Tibial nerve (tissue), 4 donors: ENCODE data around the gene TAS2R16.

Experiments used
- CTCF ChIP-seq, 5 experiments: fragments of 200-600 bp in 3 of 5; fragments of 450-650 bp in 2 of 5; sonication (generic) in 3 of 5; IDR thresholded peaks; one replicate each; pipeline ENCODE4 v1.5.1; 2016 to 2019; ENCODE audit warnings: antibody characterized with exemption in 5 of 5, mild to moderate bottlenecking in 3 of 5, moderate library complexity in 2 of 5
- EP300 ChIP-seq, 2 donors: sonication (generic); formaldehyde crosslinking; IDR thresholded peaks; one replicate each; pipeline ENCODE4 v1.6.1; 2017; ENCODE audit warnings: antibody characterized with exemption in 2 of 2, mild to moderate bottlenecking in 1 of 2
- POLR2A ChIP-seq, 2 donors: fragments of 450-650 bp; IDR thresholded peaks; one replicate each; pipeline ENCODE4 v1.6.1; 2017; ENCODE audit warnings: antibody characterized with exemption in 2 of 2, mild to moderate bottlenecking in 2 of 2, moderate library complexity in 2 of 2

GRCh38 chr7:122984021-122984420 is 11.5 kb downstream of the TAS2R16 start:
- TF ChIP-seq CTCF (IDR thresholded peaks at IDR 0.05), result no peak
- no peak for TF ChIP-seq POLR2A (IDR thresholded peaks at IDR 0.05)
- no peak for TF ChIP-seq EP300 (IDR thresholded peaks at IDR 0.05)
